ENCODE results near the gene C2.
"Not testable (repeated sequence)": the region's sequence is repeated elsewhere in the genome, so short reads cannot be mapped to it uniquely, and the experiment has no call there.

- not testable (repeated sequence) for TF ChIP-seq EZH2 (IDR thresholded peaks at IDR 0.05; ENCODE audit: borderline replicate concordance, insufficient read depth, low read depth, low read length, poor library complexity, severe bottlenecking); CTCF (IDR thresholded peaks at IDR 0.05)
Measured at GRCh38 chr6:31981744-31982143, 54.2 kb downstream of the C2 start, which contains the start of gene C4A.

Data from B cell (primary cell).